Astrocyte (in vitro differentiated cells and primary cell): Measurements from ENCODE around the gene CLOCK.

Experiments used
- EZH2 ChIP-seq: IDR thresholded peaks from 2 replicates; pipeline ENCODE4 v1.6.1; 2012; ENCODE audit warnings: mild to moderate bottlenecking, low read length, inconsistent platforms; ENCODE audit not compliant: insufficient read depth
- TF ChIP-seq, protein P1 (sequence below): IDR thresholded peaks from 2 replicates; pipeline ENCODE4 v1.5.1; 2011; ENCODE audit warnings: low read depth, mild to moderate bottlenecking, inconsistent platforms, low read length, moderate library complexity; ENCODE audit not compliant: insufficient read depth

DNA sequence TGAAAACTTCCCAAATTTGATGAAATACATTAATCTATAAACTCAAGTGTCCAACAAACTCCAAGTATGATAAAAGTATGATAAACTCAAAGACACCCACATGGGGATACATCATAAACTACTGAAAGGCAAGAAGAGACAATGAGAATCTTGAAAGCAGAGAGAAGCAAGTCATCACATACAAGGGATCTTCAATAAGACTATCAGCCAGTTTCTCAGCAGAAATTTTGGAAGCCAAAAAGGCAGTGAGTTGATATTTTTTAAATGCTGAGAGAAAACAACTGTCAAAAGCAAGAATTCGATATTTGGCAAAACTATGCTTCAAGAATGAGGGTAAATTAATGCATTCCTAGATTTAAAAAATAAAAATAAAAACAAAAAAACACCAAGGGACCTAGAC, 28.8 kb upstream of the CLOCK start:
- TF ChIP-seq, protein P1, sequence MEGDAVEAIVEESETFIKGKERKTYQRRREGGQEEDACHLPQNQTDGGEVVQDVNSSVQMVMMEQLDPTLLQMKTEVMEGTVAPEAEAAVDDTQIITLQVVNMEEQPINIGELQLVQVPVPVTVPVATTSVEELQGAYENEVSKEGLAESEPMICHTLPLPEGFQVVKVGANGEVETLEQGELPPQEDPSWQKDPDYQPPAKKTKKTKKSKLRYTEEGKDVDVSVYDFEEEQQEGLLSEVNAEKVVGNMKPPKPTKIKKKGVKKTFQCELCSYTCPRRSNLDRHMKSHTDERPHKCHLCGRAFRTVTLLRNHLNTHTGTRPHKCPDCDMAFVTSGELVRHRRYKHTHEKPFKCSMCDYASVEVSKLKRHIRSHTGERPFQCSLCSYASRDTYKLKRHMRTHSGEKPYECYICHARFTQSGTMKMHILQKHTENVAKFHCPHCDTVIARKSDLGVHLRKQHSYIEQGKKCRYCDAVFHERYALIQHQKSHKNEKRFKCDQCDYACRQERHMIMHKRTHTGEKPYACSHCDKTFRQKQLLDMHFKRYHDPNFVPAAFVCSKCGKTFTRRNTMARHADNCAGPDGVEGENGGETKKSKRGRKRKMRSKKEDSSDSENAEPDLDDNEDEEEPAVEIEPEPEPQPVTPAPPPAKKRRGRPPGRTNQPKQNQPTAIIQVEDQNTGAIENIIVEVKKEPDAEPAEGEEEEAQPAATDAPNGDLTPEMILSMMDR: no peak
- TF ChIP-seq EZH2: no peak
